H1 (cell line): ENCODE data around the gene ELOVL4. TPM values are rescaled to one million over a fixed set of nuclear protein-coding genes. Genes with fewer than 3 reads are reported as not detected.

Experiments used
- EP300 ChIP-seq, 2 experiments: IDR thresholded peaks; 1 replicate in 1 of 2; 2 replicates in 1 of 2; pipeline ENCODE4 v1.6.1; 2011 to 2012; ENCODE audit warnings: low read depth in 2 of 2, low read length in 2 of 2, mild to moderate bottlenecking in 2 of 2, borderline replicate concordance in 1 of 2, inconsistent platforms in 1 of 2, moderate library complexity in 1 of 2
- polyA plus RNA-seq, 7 experiments: library from polyadenylated mRNA; depleted of rRNA in 3 of 7; stranded (reverse) in 5 of 7; unstranded in 2 of 7; fragments of >200 nt in 5 of 7; fragments of 200-250 nt in 2 of 7; gene quantifications; 1 replicate in 5 of 7; 2 replicates in 1 of 7; 4 replicates in 1 of 7; pipeline versions ENCODE4 v1.2.1 to v1.2.3, GENCODE V29; 2011 to 2013; ENCODE audit warnings: missing spikeins in 2 of 7, mixed read lengths in 2 of 7
- total RNA-seq: library from RNA; stranded (reverse); fragmentation: NEBNext Ultra II Directional; extraction: Animal tissue kit (Norgen Biotek cat#: 25700); gene quantifications from 2 replicates; pipeline ENCODE4 v1.2.1, GENCODE V29; 2021

Gene ELOVL4
- total and polyA plus RNA-seq, 2 of the 8 experiments (the other 6 are each of a cell fraction or from before 2014, with no cell fraction given): 2.0 to 15.0 TPM

GRCh38 chr6:79949233-79949632 is 1.9 kb upstream of the ELOVL4 start (continued):
- no peak for TF ChIP-seq EP300 (IDR thresholded peaks at IDR 0.05; ENCODE audit: borderline replicate concordance in 1 of 2, low read depth in 2 of 2, low read length in 2 of 2)
- TF ChIP-seq, all 59 proteins: peak for 4
